ENCODE results near the gene SPATA24.
"Not testable (repeated sequence)": the region's sequence is repeated elsewhere in the genome, so short reads cannot be mapped to it uniquely, and the experiment has no call there.

SPATA24 gene

DNA sequence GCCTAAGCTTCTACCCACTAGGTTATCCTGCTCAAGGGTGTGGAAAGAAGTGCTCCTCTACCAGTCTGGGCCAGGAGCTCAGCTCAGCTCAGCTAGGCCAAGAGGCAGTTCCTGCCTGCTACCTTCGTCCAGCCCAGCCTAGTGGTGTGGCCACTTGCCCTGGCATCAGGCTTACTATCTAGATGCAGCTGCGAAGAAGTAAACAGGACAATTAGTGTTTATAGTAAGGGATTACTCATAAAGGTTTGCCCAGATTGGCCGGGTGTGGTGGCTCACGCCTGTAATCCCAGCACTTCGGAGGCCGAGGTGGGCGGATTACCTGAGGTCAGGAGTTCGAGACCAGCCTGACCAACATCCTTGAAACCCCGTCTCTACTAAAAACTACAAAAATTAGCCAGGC, 12.8 kb upstream of the SPATA24 start:
- DNase-seq (ENCODE audit: low read depth) = no peak

DNA sequence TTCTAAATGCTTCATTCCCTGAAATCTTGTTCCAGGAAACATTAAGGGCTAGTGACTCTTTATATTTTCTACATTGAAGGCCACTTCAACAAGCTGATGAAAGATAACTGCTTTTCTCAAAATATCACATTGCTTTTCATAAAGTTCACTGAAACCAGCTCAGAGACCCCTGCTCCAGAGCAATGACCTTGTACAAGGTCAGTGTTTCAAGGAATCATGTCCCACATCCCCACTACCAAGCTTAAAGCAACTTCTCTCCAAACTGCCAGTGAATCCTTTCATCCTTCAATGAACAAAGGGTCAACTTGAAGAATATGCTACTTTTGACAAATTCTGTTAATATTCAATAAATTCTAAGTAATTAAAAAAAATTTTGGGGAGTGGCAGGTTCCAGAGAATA, 12.0 kb upstream of the SPATA24 start:
- no peak for DNase-seq (ENCODE audit: low read depth)

DNA sequence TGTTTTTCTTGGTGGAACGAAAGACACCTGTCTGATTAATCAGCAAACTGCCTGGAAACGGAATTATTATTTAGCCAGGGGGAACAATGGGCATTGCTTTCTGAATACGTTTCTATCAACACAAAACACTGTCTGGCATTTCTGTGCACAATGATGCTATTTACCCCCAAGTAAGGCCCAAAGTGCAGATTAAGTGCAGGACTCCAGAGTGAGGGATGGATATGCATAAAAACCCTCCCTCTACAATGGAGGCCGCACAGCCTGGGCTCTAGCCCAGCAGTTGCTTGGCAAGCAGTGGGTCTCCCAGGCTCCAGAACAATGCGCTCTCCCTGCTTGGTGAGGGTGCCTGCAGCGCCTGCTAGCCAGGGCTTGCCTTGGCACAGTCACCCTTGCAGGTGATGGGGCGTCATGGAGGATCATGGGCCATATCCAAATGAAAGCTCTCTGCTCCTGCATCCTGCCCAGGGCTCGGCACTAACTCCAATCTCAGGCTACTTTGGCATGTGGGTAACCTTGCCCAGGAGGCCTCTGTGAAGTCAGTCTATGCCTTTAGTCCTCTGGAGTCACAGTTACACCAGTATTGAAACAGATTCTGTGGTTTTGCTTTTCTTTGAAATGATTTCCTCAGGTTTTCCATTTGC, 11.5 kb upstream of the SPATA24 start:
- DNase-seq (ENCODE audit: low read depth) = no peak

DNA sequence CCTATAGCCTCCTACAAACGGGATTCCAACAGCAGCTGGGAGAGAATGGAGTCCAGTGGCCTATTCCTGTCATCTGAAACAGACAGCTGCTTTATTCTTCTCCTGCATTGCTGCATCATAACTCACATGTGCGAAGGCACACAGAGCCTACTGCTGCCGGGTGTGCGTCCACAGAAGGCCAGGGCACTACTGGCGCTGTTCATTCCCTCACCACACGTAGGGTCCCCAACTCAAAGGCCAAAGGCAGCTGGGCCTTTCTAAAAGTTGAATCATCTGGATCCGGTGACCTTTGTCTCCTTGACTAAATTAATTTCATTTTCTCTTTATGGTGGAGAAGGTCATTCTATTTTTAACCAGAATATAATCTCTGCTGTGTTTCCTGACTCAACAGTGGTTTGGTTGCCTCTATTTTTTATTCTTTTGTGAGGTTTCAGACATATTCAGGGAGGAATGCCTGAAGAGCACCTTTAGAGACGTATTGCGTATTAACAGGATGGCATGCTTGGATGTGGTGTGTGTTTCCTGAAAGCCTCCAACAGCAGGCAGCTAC, 10.8 kb upstream of the SPATA24 start:
- DNase-seq (ENCODE audit: low read depth) = no peak

DNA sequence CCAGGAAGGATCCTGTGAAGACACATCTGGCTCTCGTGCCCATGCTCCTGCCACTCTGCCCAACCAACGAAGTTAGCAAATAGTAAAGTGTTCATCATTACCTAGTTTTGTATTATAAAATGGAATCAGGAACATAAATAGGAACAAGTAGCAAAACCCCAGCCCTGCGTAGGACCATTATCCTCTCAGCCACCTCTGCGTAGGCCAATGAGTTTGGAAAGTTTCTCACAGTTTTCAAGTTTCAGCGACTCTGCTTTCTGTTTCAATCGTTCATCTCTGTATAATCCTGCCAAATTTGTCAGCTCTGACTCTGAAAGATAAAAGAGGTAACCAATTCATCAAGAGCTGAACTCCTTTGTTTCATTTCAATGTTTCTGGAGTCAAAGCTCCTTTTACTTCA, 10.1 kb upstream of the SPATA24 start:
- no peak for DNase-seq (ENCODE audit: low read depth)

DNA sequence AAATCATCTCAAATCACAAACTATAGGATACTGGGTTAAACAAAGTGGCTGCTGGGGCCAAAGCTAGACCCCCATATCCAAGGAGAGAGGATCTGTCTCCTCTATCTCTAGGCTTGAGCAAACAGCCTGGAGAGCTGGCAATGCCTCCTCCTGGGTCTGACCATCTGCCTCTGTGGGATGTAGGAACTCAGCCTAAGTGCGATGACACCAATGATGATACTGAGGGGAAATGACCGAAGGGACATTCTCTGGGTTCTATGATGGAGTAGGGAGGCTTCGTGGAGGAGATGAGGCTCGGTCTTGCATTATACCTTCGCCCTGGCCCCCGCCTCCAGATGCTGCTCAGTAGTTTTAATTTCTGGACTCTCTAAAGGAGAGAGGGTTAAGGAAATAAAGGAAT, 9.3 kb upstream of the SPATA24 start:
- no peak for DNase-seq (ENCODE audit: low read depth)

DNA sequence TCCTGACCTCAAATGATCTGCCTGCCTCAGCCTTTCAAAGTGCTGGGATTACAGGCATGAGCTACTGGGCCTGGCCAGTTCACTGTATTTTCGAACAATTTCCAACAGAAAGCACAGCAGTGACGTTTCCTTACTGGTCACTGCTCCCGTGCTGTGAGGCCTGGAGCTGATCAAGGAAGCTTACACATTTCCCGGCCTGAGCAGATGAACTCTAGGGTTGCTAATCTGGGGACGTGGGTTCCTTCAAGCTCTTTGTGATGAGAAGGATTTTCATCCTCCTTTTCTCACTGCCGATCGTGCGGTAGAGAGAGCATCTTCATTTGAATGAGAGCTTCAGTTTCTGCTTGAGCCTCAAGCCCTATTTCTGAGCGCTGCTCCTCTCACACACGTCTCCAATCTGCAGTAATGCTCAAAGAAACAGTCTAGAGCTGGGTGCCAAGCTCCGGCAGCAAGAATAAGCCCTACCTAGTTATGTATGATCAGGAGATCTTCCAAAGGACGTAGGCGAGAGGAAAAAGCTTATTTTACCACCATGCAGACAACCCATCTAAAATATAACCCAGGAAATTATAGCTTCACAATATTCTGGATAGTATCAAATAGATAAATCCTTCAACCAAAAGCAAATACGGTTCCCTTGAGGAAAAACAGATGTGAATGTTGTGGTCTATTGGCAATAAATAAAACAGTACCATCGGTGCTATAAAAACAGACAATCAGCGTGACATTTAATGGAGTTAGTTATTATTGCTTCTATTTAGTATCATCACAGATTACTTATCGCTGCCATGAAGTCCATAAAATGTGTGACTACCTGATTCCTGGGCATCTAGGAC, 7.3 kb upstream of the SPATA24 start:
- DNase-seq (ENCODE audit: low read depth) = no peak

DNA sequence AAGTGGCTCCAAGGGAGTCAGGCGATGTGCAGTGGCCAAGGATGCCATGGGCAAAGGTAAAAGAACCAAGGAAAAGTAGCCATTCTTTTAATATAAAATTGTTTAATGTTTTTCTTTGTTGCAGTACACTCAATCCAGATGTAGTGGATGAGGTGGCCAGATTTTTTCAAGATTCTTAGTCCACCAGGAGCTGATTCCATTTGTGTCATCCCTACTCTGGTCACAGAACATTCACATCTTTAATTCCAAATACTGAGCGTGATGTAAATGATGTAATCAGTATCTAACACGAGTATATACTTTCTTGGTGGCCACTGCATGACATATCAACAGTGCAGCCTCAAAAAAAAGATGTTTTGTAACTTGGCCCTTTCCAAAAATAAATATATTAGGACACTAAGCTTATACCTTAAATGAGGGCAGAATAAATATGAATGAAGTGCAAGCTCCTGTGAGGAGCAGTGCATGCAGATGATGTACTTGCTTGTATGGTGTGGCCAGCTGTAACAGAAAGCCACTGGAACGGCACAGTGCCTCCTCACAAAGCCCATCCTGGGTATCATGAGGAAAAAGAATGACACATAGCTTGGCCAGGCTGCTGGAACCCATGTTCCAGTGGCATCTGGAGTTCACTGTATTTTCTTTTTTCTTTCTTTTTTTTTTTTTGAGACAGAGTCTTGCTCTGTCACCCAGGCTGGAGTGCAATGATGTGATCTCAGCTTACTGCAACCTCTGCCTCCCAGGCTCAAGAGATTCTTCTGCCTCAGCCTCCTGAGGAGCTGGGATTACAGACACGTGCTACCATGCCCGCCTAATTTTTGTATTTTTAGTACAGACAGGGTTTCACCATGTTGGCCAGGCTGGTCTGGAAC, 6.5 kb upstream of the SPATA24 start:
- DNase-seq (ENCODE audit: low read depth) = no peak

DNA sequence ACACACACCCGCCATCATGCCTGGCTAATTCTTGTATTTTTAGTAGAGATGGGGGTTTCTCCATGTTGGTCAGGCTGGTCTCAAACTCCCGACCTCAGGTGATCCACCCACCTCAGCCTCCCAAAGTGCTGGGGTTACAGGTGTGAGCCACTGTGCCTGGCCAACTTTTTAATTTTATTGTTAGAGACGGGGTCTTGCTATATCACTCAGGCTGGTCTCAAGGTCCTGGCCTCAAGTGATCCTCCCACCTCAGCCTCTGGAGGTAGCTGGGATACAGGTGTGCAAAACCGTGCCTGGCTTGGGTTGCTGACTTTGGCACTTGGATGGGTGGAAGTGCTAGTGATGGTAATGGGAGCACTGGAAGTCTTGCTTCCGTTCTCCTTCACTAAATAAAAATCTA, 5.2 kb upstream of the SPATA24 start:
- not testable (repeated sequence) for DNase-seq (ENCODE audit: low read depth)

DNA sequence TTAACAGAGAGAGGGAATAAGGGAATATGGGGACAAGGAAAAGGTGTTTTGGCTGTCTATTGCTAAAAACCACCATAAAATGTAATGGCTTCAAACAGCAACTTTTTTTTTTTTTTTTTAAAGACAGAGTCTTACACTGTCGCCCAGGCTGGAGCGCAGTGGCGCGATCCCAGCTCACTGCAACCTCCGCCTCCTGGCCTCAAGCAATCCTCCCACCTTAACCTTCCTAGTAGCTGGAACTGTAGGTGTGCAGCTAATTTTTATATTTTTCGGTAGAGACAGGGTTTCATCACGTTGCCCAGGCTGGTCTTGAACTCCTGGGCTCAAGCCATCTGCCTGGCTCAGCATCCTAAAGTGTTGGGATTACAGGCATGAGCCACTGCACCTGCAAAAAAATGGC, 4.3 kb upstream of the SPATA24 start:
- no peak for DNase-seq (ENCODE audit: low read depth)

DNA sequence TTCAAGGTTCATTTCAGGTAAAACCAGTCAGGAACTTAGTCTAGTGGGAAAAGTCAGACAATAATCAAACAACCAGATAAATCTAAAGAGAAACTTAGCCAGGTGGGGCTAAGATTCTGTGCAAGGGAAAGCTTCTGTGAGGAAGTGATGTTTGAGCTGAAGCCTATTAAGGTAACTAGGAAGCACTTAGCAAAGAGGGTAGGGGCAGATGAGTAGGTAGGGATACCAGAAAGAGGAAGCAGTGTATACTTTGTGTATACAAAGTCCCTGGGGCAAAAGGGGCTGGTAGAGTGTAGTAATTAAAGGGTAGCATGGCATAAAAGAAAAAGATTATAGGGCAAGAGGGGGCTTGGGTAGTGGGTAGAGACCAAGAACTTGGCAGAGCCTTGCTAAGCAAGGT, 3.6 kb upstream of the SPATA24 start:
- no peak for DNase-seq (ENCODE audit: low read depth)

DNA sequence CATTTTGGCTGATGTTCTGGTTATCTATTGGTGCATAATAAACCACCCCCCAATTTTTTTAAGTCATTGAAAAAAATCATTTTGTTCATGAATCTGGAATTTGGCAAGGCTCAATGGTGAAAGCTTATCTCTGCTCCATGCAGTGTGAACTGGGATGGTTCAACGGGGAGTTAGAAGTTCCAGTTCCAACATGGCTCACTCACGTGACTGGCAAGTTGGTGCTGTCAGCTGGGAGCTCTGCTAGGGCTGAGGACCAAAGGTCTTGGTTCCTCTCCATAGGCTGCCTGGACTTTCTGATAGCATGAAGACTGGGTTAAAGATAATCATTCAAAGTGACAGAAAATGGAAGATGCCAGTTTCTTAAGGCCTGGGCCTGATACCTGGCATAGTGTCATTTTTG, 3.1 kb upstream of the SPATA24 start:
- DNase-seq (ENCODE audit: low read depth) = no peak

DNA sequence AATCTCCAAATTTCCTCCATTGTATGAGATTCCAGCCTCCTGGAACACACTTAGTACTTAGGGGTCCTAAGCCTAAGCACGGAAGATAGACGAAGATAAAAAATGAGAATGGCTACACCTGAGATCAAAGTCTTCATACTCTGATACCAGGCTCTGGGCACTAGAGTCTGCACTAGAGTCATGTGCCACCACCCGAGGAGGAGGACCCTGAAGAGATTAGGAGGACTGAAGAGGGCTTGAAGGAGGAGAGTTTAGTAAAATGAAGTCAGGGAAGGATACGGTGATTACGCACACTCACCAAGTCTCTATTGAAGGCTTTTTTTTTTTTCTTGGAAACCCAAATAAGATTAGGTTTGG, 573 bp upstream of the SPATA24 start:
- no peak for DNase-seq (ENCODE audit: low read depth)

DNA sequence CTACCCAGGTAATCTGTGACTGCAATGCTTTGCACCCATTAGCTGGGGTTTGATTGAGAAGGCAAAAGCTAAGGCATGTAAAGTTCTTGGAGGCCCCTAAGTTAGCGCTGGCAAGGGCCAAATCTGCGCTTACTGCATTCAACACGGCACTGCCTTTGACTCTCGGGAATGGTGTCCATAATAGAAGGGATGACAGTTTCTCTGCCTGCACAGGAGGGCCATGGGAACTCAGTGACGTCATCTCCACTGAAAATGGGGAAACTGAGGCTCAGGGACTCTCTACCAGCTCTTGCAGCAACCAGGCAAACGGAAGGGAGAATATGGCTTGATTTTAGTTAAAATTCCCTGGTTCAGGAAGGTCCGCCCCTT, 487 bp downstream of the SPATA24 start:
- no peak for DNase-seq (ENCODE audit: low read depth)

DNA sequence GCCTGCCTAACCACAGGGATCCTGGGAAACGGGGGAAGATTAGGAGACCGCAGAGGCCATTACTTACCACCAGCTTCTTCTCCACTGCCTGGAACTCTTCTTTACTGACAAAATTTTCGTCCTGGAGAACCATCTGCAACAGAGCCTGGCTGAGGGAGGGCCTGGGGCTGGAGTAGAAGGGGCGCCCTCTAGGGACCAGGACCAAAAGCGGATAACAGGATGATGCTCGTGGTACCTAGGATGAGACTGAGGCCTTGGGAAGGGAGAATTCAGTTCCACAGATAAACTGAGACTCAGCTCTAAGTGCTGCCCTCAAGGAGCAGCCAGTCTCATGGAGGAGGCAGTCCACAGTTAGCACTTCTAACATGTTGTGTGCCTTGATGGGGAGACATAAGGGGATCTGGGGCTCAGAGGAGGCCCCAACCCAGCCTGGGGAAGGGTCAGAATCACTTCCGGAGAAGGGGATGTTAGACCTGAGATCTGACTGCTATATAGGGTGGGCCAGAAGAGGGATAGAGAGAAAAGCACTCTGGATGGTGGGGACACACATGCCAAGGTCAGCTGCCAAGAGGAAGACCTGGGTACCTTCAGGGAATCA, 1.2 kb downstream of the SPATA24 start:
- DNase-seq (ENCODE audit: low read depth) = no peak

DNA sequence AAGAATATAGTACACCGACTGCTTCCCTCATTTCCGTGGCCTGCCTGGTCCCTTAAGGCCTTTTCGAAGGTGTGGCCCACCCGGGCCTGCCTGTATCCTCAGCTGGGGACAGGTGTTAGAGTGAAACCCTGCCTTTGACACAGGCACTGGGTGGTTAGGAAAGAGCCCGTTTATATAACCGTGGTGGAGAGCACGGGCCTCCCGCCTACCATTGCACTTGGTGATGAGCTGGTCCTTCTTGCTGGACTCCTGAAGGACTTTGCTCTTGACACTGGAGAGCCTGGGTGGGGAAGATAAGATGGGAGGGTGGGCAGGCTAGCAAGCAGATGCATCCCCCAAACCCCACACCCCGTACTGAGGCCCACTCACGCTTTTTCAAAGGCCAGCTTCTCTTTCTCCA, 2.3 kb downstream of the SPATA24 start:
- no peak for DNase-seq (ENCODE audit: low read depth)

DNA sequence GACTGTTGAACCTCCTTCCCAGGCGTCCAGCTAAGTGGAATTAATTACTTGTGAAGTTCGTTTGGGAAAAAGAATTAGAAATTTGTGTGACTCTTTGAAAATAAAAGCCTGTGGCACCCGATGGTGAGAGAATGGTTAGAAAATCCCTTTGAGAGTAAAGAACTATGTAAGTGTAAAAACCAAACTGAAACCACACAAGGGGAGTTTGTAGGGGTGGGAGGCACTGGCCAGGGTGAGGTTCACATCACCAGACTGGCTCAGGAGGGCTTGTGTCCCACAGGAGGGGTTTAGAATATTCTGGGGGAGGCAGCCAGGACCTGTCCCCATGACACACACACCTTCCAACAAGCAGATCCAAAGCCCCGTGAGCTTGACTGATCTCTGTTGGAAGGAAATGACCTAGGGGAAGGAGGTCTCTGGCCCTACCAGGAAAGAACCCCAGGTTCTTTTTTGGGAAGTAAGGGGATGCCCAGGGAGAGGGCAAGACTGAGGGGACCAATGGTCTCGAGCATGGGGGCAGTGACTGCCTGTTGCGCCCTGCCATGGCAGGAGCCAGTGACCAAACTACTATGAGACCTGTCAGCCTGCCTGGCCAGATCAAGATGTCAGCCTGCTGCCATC, 4.3 kb downstream of the SPATA24 start:
- no peak for DNase-seq (ENCODE audit: low read depth)

DNA sequence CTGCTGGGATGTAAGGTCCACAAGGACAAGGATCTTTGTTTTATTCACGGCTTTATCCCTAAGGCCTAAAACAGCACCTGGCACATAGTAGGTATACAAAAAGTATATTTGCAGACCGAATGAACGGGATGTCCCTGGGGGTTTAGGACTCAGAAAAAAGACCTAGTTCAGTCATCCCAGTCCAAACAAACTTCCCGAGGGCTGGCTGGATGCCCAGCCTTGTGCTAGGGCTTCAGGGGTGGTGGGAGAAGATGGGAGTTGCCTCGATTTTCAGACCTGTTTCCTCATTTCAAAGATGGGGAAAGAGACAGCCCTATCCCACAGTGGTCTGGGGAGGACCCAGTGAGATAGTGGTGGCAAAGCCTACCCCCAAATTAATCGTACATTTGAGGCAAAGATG, 6.0 kb downstream of the SPATA24 start:
- no peak for DNase-seq (ENCODE audit: low read depth)

DNA sequence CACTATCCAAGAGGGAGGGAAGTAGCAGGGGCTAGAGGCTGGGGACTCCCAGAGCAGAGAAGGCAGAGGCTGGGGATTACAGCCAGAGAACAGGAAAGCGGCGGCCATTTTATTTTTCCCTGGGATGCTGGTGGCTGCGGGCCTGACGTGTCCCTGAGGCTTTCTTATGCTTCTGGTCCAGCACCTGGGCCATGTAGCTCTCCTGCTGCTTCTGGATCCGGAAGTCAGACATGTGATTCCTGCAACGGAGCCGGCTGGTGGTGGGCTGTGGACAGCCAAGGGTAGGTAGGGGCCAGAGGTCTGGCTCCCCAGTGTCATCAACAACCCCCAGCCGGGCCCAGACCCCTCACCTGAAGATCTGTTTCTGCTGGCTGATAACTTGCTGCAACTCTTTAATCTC, 7.2 kb downstream of the SPATA24 start:
- DNase-seq (ENCODE audit: low read depth) = no peak

DNA sequence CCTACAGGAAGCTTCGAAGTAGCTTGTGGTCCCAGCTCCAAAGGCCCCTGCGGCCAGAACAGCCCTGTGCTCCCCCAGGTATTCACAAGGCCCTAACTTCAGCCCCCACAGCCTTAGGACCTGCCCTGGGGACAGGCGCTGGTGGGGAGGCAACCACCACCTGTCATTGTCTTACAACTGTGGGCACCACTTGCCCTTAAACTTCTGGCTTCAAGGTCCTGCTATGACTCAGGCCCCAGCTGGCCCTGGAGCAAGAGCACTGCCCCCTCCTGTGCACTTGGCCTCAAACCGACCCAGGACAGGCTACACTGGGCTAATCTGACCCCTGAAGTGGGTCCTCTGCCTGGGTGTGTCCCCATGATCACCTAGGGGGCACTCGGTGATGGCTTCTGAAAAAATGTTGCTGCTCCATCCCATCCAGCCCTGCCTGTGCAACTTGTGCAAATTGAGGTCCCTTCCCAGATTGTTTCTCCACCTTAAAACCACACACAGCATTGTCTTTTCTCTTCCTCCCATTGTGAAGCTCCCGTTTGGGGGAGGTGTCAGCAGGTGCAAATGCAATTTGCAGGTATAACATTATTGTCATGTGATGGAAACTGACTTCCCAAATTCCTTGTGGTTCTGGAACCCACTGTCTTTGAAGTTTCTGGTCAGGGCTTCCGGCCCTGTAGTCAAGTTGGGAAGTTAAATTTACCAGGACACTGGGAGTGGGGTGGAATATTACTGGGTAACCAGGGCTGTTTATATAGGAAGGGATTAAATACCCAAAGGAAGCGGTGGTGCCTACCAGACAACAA, 7.8 kb downstream of the SPATA24 start:
- no peak for DNase-seq (ENCODE audit: low read depth)

Measured in stromal cell of bone marrow (primary cell).